ENCODE measurements around the gene PDHB.

Gene PDHB

DNA sequence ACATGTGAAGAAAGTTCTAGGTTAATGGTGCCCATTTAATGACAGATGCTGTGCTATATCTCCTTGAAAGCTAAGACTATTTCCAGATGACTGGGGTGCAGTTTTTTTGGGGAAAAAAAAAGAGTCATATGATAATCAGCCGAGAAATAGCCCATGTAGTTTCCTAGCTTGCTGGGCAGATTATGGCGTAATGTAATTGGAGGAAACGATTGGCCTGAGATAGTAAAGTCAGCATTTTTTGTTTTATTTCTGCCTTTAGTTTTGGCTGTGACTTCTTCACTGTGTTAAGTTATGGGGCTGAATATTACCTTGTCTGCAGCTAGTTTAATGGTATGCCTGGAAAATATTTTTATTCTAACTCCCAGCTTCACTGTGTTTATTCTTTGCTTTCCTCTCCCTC lies 24.0 kb downstream of the PDHB start:
- Histone ChIP-seq H3K27me3 (replicated peaks; ENCODE audit: control insufficient read depth, insufficient read depth, low read length) (no peaks in the 10 kb centered on the region), H3K4me3 (replicated peaks; ENCODE audit: low read depth, low read length) (no peak overlapping the region), H3K36me3 (ENCODE audit: control insufficient read depth, insufficient read depth, low read length) (no peaks in the 10 kb centered on the region)
- TF ChIP-seq, protein P1, sequence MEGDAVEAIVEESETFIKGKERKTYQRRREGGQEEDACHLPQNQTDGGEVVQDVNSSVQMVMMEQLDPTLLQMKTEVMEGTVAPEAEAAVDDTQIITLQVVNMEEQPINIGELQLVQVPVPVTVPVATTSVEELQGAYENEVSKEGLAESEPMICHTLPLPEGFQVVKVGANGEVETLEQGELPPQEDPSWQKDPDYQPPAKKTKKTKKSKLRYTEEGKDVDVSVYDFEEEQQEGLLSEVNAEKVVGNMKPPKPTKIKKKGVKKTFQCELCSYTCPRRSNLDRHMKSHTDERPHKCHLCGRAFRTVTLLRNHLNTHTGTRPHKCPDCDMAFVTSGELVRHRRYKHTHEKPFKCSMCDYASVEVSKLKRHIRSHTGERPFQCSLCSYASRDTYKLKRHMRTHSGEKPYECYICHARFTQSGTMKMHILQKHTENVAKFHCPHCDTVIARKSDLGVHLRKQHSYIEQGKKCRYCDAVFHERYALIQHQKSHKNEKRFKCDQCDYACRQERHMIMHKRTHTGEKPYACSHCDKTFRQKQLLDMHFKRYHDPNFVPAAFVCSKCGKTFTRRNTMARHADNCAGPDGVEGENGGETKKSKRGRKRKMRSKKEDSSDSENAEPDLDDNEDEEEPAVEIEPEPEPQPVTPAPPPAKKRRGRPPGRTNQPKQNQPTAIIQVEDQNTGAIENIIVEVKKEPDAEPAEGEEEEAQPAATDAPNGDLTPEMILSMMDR (IDR thresholded peaks at IDR 0.05; ENCODE audit: insufficient read depth, low read length, poor library complexity, severe bottlenecking) = no peak
- DNase-seq (ENCODE audit: extremely low read depth, insufficient read length) = no peak

DNA sequence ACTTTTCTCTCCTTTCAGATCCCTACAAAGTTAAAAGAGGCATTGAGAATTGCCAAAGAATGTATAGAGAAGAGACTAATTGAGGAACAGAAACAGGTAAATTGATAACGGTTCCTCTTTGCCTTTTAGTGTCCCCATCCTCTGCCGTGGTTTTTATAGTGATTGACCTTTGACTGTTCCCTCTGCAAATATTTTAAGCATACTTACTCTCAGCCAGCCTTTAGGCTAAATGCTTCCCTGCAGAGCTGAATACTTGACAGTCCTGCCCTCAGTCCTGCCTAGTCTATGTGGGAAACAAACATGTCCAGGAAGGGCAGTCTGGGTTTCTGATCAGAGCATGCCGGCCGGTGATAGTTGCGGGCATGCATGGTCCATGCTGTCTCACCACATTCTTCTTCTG lies 24.7 kb downstream of the PDHB start:
- no peak overlapping the region for H3K4me3 ChIP-seq (replicated peaks; ENCODE audit: low read depth, low read length)
- TF ChIP-seq, protein P1 (IDR thresholded peaks at IDR 0.05; ENCODE audit: insufficient read depth, low read length, poor library complexity, severe bottlenecking) = no peak
- H3K36me3 ChIP-seq (ENCODE audit: control insufficient read depth, insufficient read depth, low read length) = no peaks in the 10 kb centered on the region
- no peaks in the 10 kb centered on the region for H3K27me3 ChIP-seq (replicated peaks; ENCODE audit: control insufficient read depth, insufficient read depth, low read length)
- DNase-seq (ENCODE audit: extremely low read depth, insufficient read length) = no peak

DNA sequence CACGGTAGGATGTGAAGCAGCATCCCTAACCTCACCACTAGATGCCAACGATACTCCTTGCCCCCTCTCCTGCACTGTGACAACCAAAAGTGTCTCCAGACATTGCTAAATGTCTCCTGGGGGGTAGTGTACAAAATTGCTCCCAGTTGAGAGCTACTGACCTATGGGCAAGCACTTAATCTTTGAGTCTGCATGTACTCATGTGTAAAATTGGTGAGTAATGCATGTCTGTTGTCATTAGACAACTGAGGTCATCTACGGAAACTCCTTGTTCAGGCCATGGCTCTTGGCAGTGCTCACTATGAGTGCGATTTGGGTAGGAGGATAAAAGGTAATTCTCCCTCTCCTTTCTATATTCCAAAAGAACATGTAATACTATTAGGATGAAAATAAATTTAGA lies 29.2 kb downstream of the PDHB start:
- DNase-seq (ENCODE audit: extremely low read depth, insufficient read length) = no peak
- Histone ChIP-seq H3K27me3 (replicated peaks; ENCODE audit: control insufficient read depth, insufficient read depth, low read length) (no peaks in the 10 kb centered on the region), H3K4me3 (replicated peaks; ENCODE audit: low read depth, low read length) (no peak overlapping the region), H3K36me3 (ENCODE audit: control insufficient read depth, insufficient read depth, low read length) (peaks cover 3% of the 10 kb centered on the region)
- TF ChIP-seq, protein P1 (IDR thresholded peaks at IDR 0.05; ENCODE audit: insufficient read depth, low read length, poor library complexity, severe bottlenecking) = no peak

DNA sequence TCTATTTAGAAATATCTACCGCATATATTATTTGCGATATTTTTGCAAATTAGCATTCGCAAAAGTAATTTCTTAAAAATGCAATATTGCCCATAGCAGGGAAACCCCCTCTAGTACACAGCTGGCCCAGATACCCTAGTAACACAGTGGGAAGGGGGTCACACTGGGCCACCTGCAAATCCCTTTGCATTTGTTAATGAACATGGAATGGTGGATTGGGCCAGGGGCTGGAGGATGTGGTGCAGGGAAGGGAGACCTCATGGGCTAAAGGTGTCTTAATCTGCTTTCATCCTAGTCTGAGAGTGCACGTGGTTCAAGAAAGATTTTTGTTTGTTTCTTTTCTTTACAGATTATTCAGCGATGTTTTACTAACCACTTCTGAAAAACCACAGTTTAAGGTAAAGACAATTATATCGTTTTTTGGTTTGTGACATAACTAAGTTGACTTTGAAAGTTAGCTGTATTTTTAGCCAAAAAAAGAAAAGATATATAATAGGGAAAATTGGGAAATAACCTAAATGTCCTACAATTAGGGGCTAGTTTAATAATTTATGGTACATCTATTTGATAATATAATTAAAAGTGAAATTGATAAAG lies 30.0 kb downstream of the PDHB start:
- Histone ChIP-seq H3K4me3 (replicated peaks; ENCODE audit: low read depth, low read length) (no peak overlapping the region), H3K27me3 (replicated peaks; ENCODE audit: control insufficient read depth, insufficient read depth, low read length) (no peaks in the 10 kb centered on the region), H3K36me3 (ENCODE audit: control insufficient read depth, insufficient read depth, low read length) (peaks cover 3% of the 10 kb centered on the region)
- DNase-seq (ENCODE audit: extremely low read depth, insufficient read length) = no peak
- TF ChIP-seq, protein P1 (IDR thresholded peaks at IDR 0.05; ENCODE audit: insufficient read depth, low read length, poor library complexity, severe bottlenecking) = no peak

DNA sequence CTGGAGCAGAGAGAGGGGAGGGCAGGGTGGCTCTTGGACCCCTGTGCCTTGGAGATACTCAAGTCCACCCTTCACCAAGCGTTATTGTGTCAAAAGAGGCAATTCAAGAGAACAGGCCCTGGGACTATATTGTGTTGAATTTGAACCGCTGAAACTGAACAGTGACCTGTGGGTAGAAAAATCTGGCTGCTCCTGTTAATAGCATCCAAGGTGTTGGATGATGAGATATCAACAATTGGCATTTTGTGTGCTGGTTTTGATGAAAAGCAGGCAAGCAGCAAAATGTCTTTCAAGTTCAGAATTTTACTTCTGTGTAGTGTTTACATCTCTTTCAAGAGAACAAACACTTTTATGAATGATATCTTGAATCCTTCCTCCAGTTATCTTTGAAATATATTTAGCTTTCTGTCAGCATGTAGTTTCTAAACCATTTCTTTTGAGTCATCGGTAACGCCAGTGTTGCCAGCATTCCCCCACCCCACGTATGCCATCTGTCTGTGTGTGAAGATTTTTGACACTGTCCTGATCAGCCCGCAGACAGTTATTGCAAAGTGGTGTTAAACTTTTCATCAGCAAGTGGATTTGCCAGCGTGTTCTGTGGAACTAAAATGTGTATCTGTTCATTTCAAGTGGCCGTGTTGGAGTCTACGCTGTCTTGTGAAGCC lies 34.8 kb downstream of the PDHB start:
- Histone ChIP-seq H3K4me3 (replicated peaks; ENCODE audit: low read depth, low read length) (no peak overlapping the region), H3K27me3 (replicated peaks; ENCODE audit: control insufficient read depth, insufficient read depth, low read length) (no peaks in the 10 kb centered on the region), H3K36me3 (ENCODE audit: control insufficient read depth, insufficient read depth, low read length) (peaks cover 4% of the 10 kb centered on the region)
- DNase-seq (ENCODE audit: extremely low read depth, insufficient read length) = no peak
- TF ChIP-seq, protein P1 (IDR thresholded peaks at IDR 0.05; ENCODE audit: insufficient read depth, low read length, poor library complexity, severe bottlenecking) = no peak

All from GM06990 (cell line).